Sigmoid colon (tissue), 7 donors: Measurements from ENCODE around the gene STX4. TPM values are rescaled to one million over a fixed set of nuclear protein-coding genes. Genes with fewer than 3 reads are reported as not detected.

Experiments used
- DNase-seq: peaks from one replicate; pipeline ENCODE4 v3.0.0-alpha.2; 2019
- H3K27ac ChIP-seq, 4 donors: fragments of 200-600 bp; sonication (generic); one replicate each; pipeline ENCODE4 v1.5.1; 2016 to 2019; ENCODE audit warnings: mild to moderate bottlenecking in 1 of 4
- H3K27me3 ChIP-seq, 3 donors: fragments of 200-600 bp; sonication (generic); one replicate each; pipeline ENCODE4 v1.5.1; 2019; ENCODE audit warnings: mild to moderate bottlenecking in 1 of 3
- H3K36me3 ChIP-seq, 4 donors: fragments of 200-600 bp; sonication (generic); one replicate each; pipeline ENCODE4 v1.5.1; 2016 to 2019
- H3K4me1 ChIP-seq, 4 donors: fragments of 200-600 bp; sonication (generic); one replicate each; pipeline ENCODE4 v1.5.1; 2017 to 2019
- H3K4me3 ChIP-seq, 4 donors: fragments of 200-600 bp; sonication (generic); one replicate each; pipeline ENCODE4 v1.5.1; 2017 to 2019; ENCODE audit warnings: mild to moderate bottlenecking in 2 of 4, moderate library complexity in 1 of 4
- H3K9me3 ChIP-seq, 4 donors: fragments of 200-600 bp in 3 of 4; sonication (generic) in 3 of 4; one replicate each; pipeline versions ENCODE4 v1.5.1 to v1.6.1; 2013 to 2019
- EP300 ChIP-seq, 4 donors: sonication (generic); formaldehyde crosslinking; IDR thresholded peaks; one replicate each; pipeline ENCODE4 v1.6.1; 2017; ENCODE audit warnings: antibody characterized with exemption in 4 of 4
- POLR2A ChIP-seq, 2 donors: fragments of 450-650 bp; IDR thresholded peaks; one replicate each; pipeline ENCODE4 v1.6.1; 2016; ENCODE audit warnings: antibody characterized with exemption in 2 of 2, mild to moderate bottlenecking in 2 of 2, moderate library complexity in 2 of 2
- POLR2AphosphoS5 ChIP-seq, 4 donors: sonication (generic); formaldehyde crosslinking; IDR thresholded peaks; one replicate each; pipeline ENCODE4 v1.6.1; 2017; ENCODE audit warnings: antibody characterized with exemption in 4 of 4
- WGBS, 2 donors: extraction: QIAGEN DNeasy Blood & Tissue Kit; methylation state at CpG; one replicate each; pipeline ENCODE4 v1.1.7; 2013; 5-methylcytosine and 5-hydroxymethylcytosine counted together
- intact Hi-C: fragments of 100-400 bp; cut with DNase I; formaldehyde crosslinking; loops from one replicate; pipeline ENCODE4 v1.15.1; 2023
- polyA plus RNA-seq, 3 donors: library from polyadenylated mRNA; stranded (reverse); fragments of 200-250 nt; gene quantifications; one replicate each; pipeline ENCODE4 v1.2.3, GENCODE V29; 2013
- total RNA-seq, 4 donors: library from RNA; depleted of rRNA; stranded (reverse); fragments of >200 nt; gene quantifications; one replicate each; pipeline ENCODE4 v1.1.0, GENCODE V29; 2016
- TF ChIP-seq, protein P1 (sequence below), 4 experiments: fragments of 450-650 bp in 3 of 4; fragments of 200-600 bp in 1 of 4; IDR thresholded peaks; one replicate each; pipeline ENCODE4 v1.5.1; 2016 to 2019; ENCODE audit warnings: antibody characterized with exemption in 4 of 4, mild to moderate bottlenecking in 3 of 4, moderate library complexity in 2 of 4
- donor health status: healthy with polysubstance abuse.
- donor health status: Bipolar disorder and iron deficiency.
- donor health status: healthy.

Gene STX4
- total and polyA plus RNA-seq, 7 donors, result 23.9 to 76.3 (median 47.2) TPM

GRCh38 chr16:31006086-31006385 is 27.3 kb upstream of the STX4 start:
- Histone ChIP-seq H3K36me3 (no peaks in the 10 kb centered on the region), H3K27me3 (peaks cover 9 to 35% (median 19%) of the 10 kb centered on the region in 3 donors), H3K27ac (no peak overlapping the region), H3K4me3 (no peak overlapping the region), H3K9me3 (no peaks in the 10 kb centered on the region), H3K4me1 (peaks cover 0 to 5% (median 2%) of the 10 kb centered on the region in 4 donors)
- no peak for TF ChIP-seq POLR2A (IDR thresholded peaks at IDR 0.05)
- no peak for TF ChIP-seq EP300 (IDR thresholded peaks at IDR 0.05)
- TF ChIP-seq, protein P1, sequence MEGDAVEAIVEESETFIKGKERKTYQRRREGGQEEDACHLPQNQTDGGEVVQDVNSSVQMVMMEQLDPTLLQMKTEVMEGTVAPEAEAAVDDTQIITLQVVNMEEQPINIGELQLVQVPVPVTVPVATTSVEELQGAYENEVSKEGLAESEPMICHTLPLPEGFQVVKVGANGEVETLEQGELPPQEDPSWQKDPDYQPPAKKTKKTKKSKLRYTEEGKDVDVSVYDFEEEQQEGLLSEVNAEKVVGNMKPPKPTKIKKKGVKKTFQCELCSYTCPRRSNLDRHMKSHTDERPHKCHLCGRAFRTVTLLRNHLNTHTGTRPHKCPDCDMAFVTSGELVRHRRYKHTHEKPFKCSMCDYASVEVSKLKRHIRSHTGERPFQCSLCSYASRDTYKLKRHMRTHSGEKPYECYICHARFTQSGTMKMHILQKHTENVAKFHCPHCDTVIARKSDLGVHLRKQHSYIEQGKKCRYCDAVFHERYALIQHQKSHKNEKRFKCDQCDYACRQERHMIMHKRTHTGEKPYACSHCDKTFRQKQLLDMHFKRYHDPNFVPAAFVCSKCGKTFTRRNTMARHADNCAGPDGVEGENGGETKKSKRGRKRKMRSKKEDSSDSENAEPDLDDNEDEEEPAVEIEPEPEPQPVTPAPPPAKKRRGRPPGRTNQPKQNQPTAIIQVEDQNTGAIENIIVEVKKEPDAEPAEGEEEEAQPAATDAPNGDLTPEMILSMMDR (IDR thresholded peaks at IDR 0.05), result no peak
- no peak for TF ChIP-seq POLR2AphosphoS5 (IDR thresholded peaks at IDR 0.05)
- intact Hi-C loops, result no loop called here
- 28 to 56% methylated on average over 7 of the region's 7 CpGs for WGBS, 2 donors
- DNase-seq, result no peak

DNA sequence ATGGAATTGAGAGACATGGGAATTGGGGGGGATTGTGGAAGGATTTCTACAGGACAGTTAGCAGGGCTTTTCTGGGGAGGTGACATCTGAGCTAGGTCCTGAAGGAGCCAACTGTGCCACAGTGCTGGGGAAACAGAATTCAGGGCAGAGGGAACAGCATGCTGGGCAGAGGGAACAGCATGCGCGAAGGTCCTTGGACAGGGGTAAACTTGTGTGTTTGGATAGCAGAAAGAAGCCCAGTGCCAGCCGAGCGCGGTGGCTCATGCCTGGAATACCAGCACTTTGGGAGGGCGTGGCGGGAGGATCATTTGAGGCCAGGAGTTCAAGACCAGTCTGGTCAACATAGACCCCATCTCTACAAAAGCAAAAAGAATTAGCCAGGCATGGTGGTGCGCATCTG is 26.8 kb upstream of the STX4 start:
- H3K27ac ChIP-seq, result no peak overlapping the region
- TF ChIP-seq, protein P1 (IDR thresholded peaks at IDR 0.05), result no peak
- TF ChIP-seq EP300 (IDR thresholded peaks at IDR 0.05) (no peak), POLR2A (IDR thresholded peaks at IDR 0.05) (no peak), POLR2AphosphoS5 (IDR thresholded peaks at IDR 0.05) (no peak)
- H3K4me3 ChIP-seq, result no peak overlapping the region
- peaks cover 0 to 5% (median 2%) of the 10 kb centered on the region in 4 donors for H3K4me1 ChIP-seq
- no peaks in the 10 kb centered on the region for H3K9me3 ChIP-seq
- WGBS, 2 donors, result 74 to 87% methylated on average over 8 of the region's 8 CpGs
- intact Hi-C loops, result no loop called here
- no peak for DNase-seq
- H3K27me3 ChIP-seq, result peaks cover 12 to 41% (median 25%) of the 10 kb centered on the region in 3 donors
- no peaks in the 10 kb centered on the region for H3K36me3 ChIP-seq

GRCh38 chr16:31007684-31008083 is 25.7 kb upstream of the STX4 start:
- Histone ChIP-seq H3K27ac (no peak overlapping the region), H3K4me1 (peaks cover 0 to 5% (median 2%) of the 10 kb centered on the region in 4 donors), H3K9me3 (no peaks in the 10 kb centered on the region), H3K4me3 (no peak overlapping the region), H3K36me3 (no peaks in the 10 kb centered on the region), H3K27me3 (peaks cover 12 to 52% (median 31%) of the 10 kb centered on the region in 3 donors)
- intact Hi-C loops, result no loop called here
- TF ChIP-seq, protein P1 (IDR thresholded peaks at IDR 0.05), result no peak
- TF ChIP-seq POLR2A (IDR thresholded peaks at IDR 0.05), result no peak
- TF ChIP-seq EP300 (IDR thresholded peaks at IDR 0.05), result no peak
- no peak for TF ChIP-seq POLR2AphosphoS5 (IDR thresholded peaks at IDR 0.05)
- no peak for DNase-seq
- 46 to 68% methylated on average over 6 of the region's 6 CpGs for WGBS, 2 donors

DNA sequence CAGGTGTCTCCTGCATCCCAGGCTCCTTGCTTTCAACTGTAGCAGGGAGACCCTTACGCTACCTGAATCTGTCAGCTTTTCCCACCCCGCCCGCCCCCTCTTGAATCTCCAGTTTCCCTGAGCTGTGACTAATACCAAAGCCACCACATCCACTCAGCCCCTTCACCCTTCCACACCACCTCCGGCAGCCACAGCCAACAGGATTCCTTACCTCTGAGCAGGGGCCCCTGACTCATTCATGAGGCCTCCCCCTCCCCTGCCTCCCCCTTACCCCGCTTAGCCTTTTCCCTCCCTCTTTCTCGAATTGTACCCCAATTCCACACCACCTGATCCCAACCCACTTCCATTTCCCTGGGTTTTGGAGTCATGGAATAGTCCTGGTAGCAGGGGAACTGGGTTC is 25.2 kb upstream of the STX4 start:
- peaks cover 0 to 5% (median 2%) of the 10 kb centered on the region in 4 donors for H3K4me1 ChIP-seq
- TF ChIP-seq, protein P1 (IDR thresholded peaks at IDR 0.05), result no peak
- TF ChIP-seq POLR2A (IDR thresholded peaks at IDR 0.05) (no peak), POLR2AphosphoS5 (IDR thresholded peaks at IDR 0.05) (no peak)
- DNase-seq, result no peak
- H3K27ac ChIP-seq, result no peak overlapping the region
- 58 to 75% methylated on average over 6 of the region's 6 CpGs for WGBS, 2 donors
- H3K4me3 ChIP-seq, result no peak overlapping the region
- no peaks in the 10 kb centered on the region for H3K36me3 ChIP-seq
- intact Hi-C loops, result no loop called here
- H3K9me3 ChIP-seq, result no peaks in the 10 kb centered on the region
- peaks cover 12 to 55% (median 31%) of the 10 kb centered on the region in 3 donors for H3K27me3 ChIP-seq

DNA sequence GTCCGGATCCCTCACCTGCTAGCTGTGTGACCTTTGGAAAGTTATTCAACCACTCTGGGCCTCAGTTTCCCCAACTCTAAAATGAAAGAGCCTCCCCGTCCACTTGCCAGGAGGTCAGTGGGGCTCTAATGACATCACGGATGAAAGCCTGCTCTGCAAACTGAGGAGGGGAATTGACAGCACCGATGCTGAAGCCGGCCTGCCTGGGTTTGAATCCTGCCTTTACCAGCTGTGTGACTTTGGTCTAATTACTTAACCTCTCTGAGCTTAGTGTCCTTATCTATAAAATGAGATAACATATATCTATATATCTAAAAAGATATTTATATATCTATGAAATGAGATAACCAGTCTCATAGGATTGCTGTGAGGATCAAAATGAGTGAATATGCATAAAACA is 24.8 kb upstream of the STX4 start:
- DNase-seq, result no peak
- peaks cover 0 to 5% (median 2%) of the 10 kb centered on the region in 4 donors for H3K4me1 ChIP-seq
- peaks cover 12 to 57% (median 32%) of the 10 kb centered on the region in 3 donors for H3K27me3 ChIP-seq
- 82 to 90% methylated on average over 5 of the region's 5 CpGs for WGBS, 2 donors
- intact Hi-C loops, result no loop called here
- H3K36me3 ChIP-seq, result no peaks in the 10 kb centered on the region
- H3K4me3 ChIP-seq, result no peak overlapping the region
- H3K9me3 ChIP-seq, result no peaks in the 10 kb centered on the region
- TF ChIP-seq, protein P1 (IDR thresholded peaks at IDR 0.05), result no peak
- TF ChIP-seq POLR2AphosphoS5 (IDR thresholded peaks at IDR 0.05) (no peak), EP300 (IDR thresholded peaks at IDR 0.05) (no peak), POLR2A (IDR thresholded peaks at IDR 0.05) (no peak)
- H3K27ac ChIP-seq, result no peak overlapping the region
